Stimulated activated CD8-positive, alpha-beta memory T cell treated with anti-CD3 and anti-CD28 coated beads, Interleukin-12 subunit alpha, Interleukin-12 subunit beta, amount 100 ng/mL, for 24 hours (primary cell): ENCODE results near the gene TRAPPC2.

Source experiments
- DNase-seq: peaks from one replicate; pipeline ENCODE4 v3.0.0-alpha.2; 2020; ENCODE audit errors: extremely low read depth

Gene TRAPPC2

DNA sequence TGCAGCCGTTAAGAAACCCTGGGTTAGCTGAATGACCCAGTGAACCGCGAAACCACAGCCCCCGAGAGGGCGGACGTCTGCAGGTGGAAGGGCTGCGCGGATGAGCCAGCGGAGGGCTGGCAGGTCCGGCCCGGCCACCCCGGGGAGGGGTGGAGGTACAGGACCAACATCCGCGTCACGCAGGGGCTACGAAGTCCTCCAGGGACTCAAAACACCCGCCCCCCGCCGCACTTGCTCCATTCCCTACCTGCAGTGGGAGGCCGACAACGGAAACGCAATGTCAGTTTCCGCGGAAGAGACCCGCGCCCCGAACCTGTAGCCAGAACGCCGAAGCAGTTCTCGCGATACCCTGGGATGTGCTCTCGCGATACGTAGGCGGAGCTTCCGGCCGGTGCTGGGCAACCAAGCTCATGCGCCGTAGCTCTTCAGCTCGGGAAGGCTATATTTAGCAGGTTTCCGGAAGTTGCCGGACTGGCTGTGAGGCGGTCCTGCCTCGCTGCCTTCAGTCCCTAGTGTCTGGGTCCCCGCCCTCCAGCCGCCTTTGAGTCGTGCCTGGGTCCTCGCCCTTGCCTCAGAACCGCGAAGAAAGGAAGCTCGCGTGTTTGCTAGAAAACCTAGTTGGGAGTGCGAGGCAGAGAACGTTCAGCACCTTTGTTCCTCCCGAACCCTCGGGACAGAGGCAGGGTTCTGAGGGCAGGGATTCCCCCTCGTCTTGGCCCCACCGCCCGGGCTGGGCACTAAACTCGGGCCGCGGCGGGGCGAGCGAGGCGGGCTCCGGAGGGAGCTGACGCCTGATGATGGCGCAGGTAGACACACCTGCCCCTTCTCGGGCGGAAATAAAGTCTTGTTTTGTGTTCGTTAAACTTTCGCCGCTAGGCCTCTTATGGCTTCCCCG lies at the start of gene TRAPPC2, which contains the start of gene OFD1:
Gene TRAPPC2, minus strand, starts transcription at position 343 of the 895 bp plus-strand sequence. CDS start 14,657 bp downstream, outside the sequence.
Gene OFD1, plus strand, starts transcription at position 471 of the 895 bp plus-strand sequence. Its CDS starts 324 bp downstream, at position 795.
- peak; percentile 65 for DNase-seq

DNA sequence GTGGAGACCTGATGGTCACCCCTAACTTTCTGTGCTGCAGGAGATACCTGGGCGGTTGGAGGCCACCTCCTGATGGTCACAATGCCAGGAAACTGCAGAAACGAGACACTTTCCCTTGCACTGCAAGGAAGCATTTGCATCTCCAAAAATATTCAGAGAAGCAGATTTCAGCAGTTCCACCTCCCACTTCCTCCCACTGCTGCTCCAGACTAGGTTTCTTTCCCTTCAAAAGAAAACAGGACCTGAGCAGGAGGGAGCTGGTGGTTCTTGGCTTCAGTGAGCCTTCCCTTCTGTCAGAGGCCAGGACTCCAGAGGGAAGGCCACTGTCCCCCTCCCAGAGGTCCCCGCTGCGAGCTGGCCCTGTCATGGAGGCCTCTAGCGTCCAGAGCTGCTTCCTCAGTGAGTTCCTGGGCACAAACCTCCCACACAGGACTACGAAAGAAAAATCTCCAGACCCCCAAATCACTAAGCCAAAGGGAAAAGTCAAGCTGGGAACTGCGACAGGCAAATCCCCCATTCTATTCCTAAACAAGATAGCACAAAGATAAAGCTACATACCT lies 46.5 kb upstream of the TRAPPC2 start:
- no peak for DNase-seq

DNA sequence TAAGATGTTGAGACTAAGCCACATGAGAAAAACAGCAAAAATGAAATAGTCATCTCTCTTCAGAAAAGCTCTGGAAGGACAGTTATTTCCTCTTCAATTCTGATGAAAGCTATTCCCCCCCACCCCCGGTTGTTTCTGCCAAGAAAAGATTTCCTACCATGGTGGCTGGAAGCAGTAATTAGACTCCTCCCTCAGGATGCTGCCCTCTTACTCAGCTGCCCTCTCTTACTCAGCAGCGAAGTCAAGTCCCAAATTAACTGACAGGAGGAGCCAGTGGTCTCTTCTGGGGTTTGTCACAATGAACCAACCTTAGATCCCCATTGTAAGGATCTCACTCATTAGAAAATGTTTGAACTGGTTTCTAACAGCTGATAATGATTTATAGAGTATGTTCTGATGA lies 44.5 kb upstream of the TRAPPC2 start:
- no peak for DNase-seq

- DNase-seq: no peak
Measured at GRCh38 chrX:13776387-13776786, 42.0 kb upstream of the TRAPPC2 start.

GRCh38 chrX:13775837-13776236 lies 41.4 kb upstream of the TRAPPC2 start:
- DNase-seq: no peak

DNA sequence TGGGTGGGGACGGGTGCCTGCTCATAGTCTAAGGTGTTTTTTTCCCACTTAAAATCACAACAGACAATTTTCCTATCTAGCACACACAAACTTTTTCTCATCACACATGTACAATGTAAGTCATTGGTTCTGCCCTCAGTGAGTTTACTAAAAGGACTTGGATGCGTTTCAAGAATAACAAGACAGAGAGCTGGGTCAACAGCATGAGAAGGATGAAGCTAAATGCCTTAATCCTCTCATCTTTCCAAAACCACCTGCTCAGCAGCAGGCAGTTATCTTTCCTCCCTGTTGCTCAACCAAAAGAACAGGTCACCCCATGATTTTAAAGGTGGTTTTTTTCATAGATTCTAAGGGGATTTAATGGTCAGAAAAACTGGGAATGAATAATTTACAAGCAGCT lies 40.3 kb upstream of the TRAPPC2 start:
- DNase-seq: no peak

DNA sequence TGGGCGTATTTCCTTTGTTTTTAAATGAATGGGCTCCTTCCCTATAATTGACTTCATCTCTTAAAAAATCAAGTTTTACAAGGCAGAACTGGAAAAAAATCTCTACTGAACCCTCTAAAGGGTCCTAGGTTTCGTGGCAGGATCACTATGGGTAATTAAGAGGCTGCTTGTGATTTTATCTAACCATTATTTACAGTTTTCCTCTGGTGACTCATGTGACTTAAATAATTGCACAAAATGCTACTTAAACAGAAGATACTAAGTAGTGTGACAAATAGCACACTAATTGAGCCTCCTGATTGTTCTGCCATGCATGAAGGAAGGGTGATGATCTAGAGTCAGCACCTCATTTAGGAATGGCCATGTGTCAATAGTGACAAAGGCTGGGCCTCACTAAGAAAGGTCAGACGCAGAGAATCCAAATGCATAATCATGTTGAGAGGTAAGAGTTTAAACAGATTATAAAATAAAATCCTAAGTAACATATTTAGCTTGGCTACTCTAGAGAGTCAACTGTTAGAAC lies 35.7 kb upstream of the TRAPPC2 start:
- DNase-seq: no peak

DNA sequence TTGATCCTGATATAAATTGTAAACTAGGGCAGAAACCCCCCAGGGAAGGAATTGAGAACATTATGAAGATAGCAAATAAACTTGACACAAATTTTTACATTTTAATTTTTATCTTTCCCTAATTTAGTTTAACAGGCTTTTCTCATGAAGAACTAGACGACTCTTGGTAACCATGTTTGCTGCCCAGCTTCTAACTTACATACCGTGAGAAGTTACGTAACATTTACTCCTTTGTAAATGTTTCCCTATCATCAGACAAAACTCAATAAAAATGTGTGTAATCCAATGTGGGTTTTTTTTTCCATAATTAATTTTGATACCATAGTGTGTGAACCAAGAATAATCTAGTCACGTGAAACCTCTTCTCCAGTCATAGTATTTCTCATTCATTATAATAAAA lies 34.5 kb upstream of the TRAPPC2 start:
- DNase-seq: no peak

DNA sequence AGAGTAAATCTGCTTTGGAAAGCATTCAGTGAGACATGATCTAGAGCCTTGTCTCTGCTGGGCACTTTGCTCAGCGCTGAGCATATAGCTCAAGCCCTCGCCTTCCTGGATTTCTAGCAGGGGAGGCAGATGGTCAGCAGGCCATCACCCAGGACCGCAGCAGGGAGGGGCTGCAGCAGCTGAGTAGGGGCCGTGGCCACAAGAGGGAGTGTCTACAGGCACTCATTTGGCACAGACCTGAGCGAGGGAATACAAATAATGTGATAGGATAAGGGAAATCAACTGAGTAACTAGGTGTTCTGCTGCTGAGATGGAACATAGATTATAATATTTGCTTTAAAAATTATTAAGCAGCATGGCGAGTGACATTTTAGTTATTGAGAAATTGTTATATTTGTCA lies 30.3 kb upstream of the TRAPPC2 start:
- DNase-seq: no peak

- DNase-seq: no peak
Measured at GRCh38 chrX:13764281-13764680, 29.9 kb upstream of the TRAPPC2 start.

DNA sequence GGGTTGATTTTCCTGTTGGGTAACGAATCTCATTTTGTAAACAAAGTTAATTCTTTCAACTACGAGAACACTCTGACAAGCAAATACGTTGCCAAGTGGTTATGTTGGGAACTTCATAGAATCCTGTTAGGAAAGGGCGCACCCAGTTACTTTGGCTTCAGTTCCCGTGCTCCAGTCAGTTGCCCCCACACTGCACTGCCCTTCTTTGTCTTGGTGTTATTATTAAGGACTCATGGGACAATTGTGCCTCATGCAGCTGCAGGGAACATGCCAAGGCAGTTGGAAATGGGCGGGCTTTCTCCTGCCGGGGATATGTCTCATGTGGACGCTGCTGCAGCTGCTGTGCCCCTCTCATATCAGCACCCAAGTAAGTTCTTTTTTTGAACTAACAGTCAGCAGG lies 29.1 kb upstream of the TRAPPC2 start:
- no peak for DNase-seq

DNA sequence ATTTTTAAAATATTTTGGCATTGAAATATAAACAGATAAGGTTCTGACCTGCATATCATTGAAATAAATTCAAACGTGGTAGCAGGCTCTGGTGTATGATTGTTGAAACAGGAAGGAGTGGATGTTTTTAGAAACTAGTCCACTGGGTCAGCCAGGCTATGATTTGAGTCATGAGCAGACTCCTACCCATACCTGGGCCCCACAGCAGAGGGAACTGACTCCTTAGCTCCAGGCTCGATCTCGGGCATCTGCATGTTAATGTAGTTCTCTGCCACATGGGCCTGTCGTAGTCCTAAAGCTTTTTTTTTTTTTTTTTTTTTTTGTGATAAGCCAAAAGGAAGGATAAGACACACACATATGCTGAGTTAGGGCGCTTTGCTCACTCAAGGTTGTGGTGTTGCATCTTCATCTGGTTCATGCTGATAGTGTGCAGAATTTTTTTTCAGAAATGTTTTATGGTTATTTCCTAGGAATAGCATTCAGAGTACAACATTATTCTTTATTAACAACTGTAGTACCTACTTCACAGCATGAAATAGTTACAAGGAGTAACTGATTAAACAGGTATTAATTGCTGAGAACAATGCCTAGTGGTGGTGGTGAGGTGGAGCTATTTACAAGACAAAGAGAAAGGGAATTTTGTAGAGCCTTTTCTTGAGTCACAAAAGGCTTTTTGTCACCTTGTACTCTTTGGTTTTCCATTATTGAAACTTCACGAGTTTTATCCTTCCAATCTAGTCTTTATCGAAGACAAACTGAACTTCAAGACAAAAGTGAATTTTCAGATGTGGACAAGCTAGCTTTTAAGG lies 27.4 kb upstream of the TRAPPC2 start:
- DNase-seq: no peak

- no peak for DNase-seq
Measured at GRCh38 chrX:13760426-13760825, 26.0 kb upstream of the TRAPPC2 start.

- DNase-seq: no peak
Measured at GRCh38 chrX:13759152-13759718, 24.8 kb upstream of the TRAPPC2 start.

- no peak for DNase-seq
Measured at GRCh38 chrX:13756381-13756780, 22.0 kb upstream of the TRAPPC2 start.

DNA sequence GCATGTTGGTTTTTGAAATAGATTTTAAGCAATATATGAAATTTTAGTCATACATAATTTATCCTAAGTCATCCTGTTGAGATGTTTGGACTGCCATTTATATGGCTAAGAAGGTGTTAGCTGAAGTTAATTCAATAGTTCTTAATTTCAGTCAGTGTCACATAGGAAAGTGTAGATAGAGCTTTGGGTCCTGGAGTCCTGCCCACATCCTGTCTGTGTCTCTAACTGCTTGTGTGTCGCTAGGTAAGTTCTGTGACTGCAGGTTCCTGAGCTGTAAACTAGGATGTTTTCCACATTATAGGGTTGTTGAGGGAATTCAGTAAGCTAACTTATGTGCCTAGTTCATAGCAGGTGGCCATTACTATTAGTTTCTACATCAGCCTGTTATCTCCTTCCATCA lies 20.8 kb upstream of the TRAPPC2 start:
- DNase-seq: no peak

DNA sequence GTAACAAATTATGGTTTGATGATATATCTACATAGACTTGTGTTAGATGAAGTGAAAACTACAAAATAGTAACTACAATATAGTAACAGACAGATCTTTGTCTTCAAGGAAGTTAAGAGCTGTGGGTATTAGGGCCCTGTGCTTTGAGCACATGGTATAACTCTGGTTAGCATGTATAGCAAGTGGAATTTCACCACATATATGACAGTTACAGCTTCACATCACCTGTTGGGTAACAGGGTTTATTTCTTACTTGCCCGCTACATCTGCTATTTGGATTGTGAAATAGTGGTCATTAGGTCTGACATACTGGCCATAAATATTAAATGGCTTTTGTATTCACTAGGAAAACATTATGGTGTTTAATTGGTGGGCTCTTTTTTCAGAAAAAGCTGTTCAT lies 20.3 kb upstream of the TRAPPC2 start:
- DNase-seq: no peak

DNA sequence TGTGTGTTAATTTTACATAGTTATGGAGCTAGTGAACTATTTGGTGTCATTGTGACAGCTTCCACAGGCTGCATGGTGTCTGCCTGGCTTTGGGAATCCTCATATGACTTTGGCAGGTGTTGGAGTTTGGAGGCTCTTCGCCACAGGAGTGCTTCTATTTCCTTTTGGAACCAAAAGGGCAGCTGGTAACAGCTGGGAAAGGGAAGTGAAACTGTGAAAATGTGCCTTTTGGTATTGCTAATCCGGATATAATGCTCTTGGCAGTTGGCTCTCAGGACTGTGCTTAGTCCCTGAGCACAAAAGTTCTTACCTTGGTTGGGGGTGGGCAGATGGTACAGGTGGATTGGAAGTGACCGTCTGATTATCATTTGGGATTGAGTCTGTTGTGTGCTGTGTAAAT lies 18.2 kb upstream of the TRAPPC2 start:
- no peak for DNase-seq

GRCh38 chrX:13752141-13752540 lies 17.7 kb upstream of the TRAPPC2 start:
- no peak for DNase-seq

GRCh38 chrX:13750812-13751211 lies 16.4 kb upstream of the TRAPPC2 start:
- no peak for DNase-seq

DNA sequence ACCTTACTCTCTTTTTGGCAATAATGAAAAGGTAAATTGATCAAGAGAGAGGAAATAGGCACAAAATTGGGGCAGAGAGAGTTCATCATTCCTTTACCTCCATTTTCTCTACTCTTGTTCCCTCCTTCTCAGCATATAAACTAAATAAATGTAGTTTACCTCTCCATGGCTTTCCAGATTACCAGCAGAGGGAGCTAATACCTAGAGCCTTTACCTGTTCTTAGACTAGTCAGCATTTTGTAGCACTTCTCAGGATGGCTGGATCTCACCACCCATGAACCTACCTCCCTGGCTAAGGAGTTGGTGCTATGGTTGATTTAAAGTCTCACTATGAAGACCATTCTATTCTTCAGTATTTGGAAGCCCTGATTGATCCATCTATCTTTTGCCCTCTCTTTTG lies 15.8 kb upstream of the TRAPPC2 start:
- DNase-seq: no peak

DNA sequence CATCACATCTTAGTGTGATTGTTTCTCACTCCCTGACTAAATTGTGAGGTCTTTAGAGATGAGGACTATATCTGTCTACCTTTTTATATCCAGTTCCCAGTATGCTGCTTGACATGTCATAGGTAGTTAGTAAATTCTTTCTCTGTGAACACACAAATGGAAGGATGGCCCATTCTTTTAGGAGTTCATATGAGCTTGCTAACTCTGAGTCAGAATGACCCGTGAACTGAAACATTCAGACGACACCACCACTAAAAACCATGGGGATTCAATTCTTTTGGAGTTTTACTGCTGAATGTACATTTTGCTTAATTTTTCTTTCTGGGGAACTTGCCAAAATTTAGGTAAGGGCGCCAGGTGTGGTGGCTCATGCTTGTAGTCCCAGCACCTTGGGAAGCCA lies 14.1 kb upstream of the TRAPPC2 start:
- no peak for DNase-seq
